SH-SY5Y (cell line): ENCODE measurements around the gene PERP.

Experiments used
- GATA2 ChIP-seq: IDR thresholded peaks from 2 replicates; pipeline ENCODE4 v1.6.1; 2011; ENCODE audit warnings: mild to moderate bottlenecking, low read depth, low read length
- GATA3 ChIP-seq: IDR thresholded peaks from 2 replicates; pipeline ENCODE4 v1.6.1; 2011; ENCODE audit warnings: low read depth, mild to moderate bottlenecking, low read length, moderate library complexity

DNA sequence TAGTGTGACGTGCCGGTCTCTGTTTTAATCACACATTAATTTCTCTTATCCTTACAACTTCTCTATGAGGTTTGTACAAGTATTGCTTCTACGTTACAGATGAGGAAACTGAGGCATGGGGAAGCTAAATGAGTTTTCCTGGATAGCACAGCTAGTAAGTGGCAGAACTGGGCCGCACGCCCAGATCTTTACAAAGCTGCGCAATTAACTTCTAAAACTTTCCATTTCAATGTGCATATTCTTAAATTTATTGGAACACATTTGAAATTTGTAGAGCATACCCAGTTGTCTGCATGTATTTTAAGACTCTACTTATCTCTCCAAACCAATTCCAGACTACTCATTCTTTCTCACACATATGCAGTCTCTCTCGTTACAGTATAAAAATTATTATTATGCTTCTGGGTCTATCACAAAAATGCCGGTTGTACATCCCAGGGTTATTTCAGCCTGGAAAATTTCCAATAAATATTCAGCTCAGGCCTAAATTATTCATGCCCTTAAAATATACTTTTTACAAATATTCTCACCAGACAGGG, 10.2 kb upstream of the PERP start:
- TF ChIP-seq GATA3 = no peak
- TF ChIP-seq GATA2 = no peak
